ENCODE data around the gene AVEN.
"Not testable (repeated sequence)": the region's sequence is repeated elsewhere in the genome, so short reads cannot be mapped to it uniquely, and the experiment has no call there.

AVEN gene

GRCh38 chr15:34009656-34010055 is 29.3 kb downstream of the AVEN start:
- no peaks in the 10 kb centered on the region for H3K27me3 ChIP-seq (ENCODE audit: insufficient read depth, low read length, poor library complexity, severe bottlenecking)
- H2AFZ ChIP-seq (ENCODE audit: low read length): no peak overlapping the region
- H3K4me2 ChIP-seq (ENCODE audit: low read depth, low read length, poor library complexity, severe bottlenecking): no peak overlapping the region
- no peaks in the 10 kb centered on the region for H4K20me1 ChIP-seq (ENCODE audit: insufficient read depth, low read length, poor library complexity, severe bottlenecking)
- no peaks in the 10 kb centered on the region for H3K9me3 ChIP-seq (ENCODE audit: insufficient read depth, low read depth, low read length)
- no peaks in the 10 kb centered on the region for H3K79me2 ChIP-seq (ENCODE audit: insufficient read depth, low read length)
- H3F3A ChIP-seq (ENCODE audit: low read depth): no peaks in the 10 kb centered on the region
- no peak overlapping the region for H3K4me3 ChIP-seq (ENCODE audit: low read length, poor library complexity, severe bottlenecking)
- no peaks in the 10 kb centered on the region for H3K36me3 ChIP-seq (ENCODE audit: insufficient read depth, low read length)
- TF ChIP-seq EZH2phosphoT487 (IDR thresholded peaks at IDR 0.05; ENCODE audit: borderline replicate concordance): no peak
- TF ChIP-seq, protein P1, sequence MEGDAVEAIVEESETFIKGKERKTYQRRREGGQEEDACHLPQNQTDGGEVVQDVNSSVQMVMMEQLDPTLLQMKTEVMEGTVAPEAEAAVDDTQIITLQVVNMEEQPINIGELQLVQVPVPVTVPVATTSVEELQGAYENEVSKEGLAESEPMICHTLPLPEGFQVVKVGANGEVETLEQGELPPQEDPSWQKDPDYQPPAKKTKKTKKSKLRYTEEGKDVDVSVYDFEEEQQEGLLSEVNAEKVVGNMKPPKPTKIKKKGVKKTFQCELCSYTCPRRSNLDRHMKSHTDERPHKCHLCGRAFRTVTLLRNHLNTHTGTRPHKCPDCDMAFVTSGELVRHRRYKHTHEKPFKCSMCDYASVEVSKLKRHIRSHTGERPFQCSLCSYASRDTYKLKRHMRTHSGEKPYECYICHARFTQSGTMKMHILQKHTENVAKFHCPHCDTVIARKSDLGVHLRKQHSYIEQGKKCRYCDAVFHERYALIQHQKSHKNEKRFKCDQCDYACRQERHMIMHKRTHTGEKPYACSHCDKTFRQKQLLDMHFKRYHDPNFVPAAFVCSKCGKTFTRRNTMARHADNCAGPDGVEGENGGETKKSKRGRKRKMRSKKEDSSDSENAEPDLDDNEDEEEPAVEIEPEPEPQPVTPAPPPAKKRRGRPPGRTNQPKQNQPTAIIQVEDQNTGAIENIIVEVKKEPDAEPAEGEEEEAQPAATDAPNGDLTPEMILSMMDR (conservative IDR thresholded peaks at IDR 0.05; ENCODE audit: low read length): no peak
- no peaks in the 10 kb centered on the region for H3K4me1 ChIP-seq (ENCODE audit: insufficient read depth, low read length, poor library complexity, severe bottlenecking)
- H3K9me2 ChIP-seq (replicated peaks; ENCODE audit: low read depth, low read length): no peaks in the 10 kb centered on the region
- H3K9ac ChIP-seq (ENCODE audit: low read depth, low read length, poor library complexity, severe bottlenecking): no peak overlapping the region

GRCh38 chr15:34006381-34006780 is 32.6 kb downstream of the AVEN start:
- no peaks in the 10 kb centered on the region for H3F3A ChIP-seq (ENCODE audit: low read depth)
- TF ChIP-seq EZH2phosphoT487 (IDR thresholded peaks at IDR 0.05; ENCODE audit: borderline replicate concordance): no peak
- TF ChIP-seq, protein P1 (conservative IDR thresholded peaks at IDR 0.05; ENCODE audit: low read length): no peak

DNA sequence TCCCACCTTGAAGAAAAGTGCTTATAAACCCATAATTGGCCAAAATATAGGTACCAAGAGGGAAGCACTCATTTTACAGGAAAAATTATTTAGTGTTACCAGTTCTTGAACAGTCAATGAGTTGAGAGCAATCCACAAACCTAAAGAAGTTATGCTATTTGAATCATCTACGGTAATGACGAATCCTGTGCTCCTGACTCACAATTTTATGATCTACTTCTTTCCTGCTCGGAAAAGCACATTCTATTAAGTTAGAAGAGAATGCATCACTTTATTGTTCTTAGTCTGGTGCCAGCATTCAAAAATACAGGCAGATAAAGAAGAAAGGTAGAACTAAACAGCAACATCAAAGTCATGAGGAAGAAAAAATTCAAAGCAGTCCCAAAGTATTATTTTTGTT is 37.5 kb downstream of the AVEN start:
- Histone ChIP-seq H3K9me2 (replicated peaks; ENCODE audit: low read depth, low read length) (no peaks in the 10 kb centered on the region), H3K79me2 (ENCODE audit: insufficient read depth, low read length) (no peaks in the 10 kb centered on the region), H2AFZ (ENCODE audit: low read length) (no peak overlapping the region), H3K36me3 (ENCODE audit: insufficient read depth, low read length) (no peaks in the 10 kb centered on the region), H4K20me1 (ENCODE audit: insufficient read depth, low read length, poor library complexity, severe bottlenecking) (no peaks in the 10 kb centered on the region), H3K9ac (ENCODE audit: low read depth, low read length, poor library complexity, severe bottlenecking) (no peak overlapping the region), H3K4me1 (ENCODE audit: insufficient read depth, low read length, poor library complexity, severe bottlenecking) (no peaks in the 10 kb centered on the region), H3K9me3 (ENCODE audit: insufficient read depth, low read depth, low read length) (no peaks in the 10 kb centered on the region), H3F3A (ENCODE audit: low read depth) (no peaks in the 10 kb centered on the region), H3K27me3 (ENCODE audit: insufficient read depth, low read length, poor library complexity, severe bottlenecking) (no peaks in the 10 kb centered on the region), H3K4me3 (ENCODE audit: low read length, poor library complexity, severe bottlenecking) (no peak overlapping the region), H3K4me2 (ENCODE audit: low read depth, low read length, poor library complexity, severe bottlenecking) (no peak overlapping the region)
- TF ChIP-seq, protein P1 (conservative IDR thresholded peaks at IDR 0.05; ENCODE audit: low read length): no peak
- TF ChIP-seq EZH2phosphoT487 (IDR thresholded peaks at IDR 0.05; ENCODE audit: borderline replicate concordance): no peak

More at GRCh38 chr15:34006381-34006780, 32.6 kb downstream of the AVEN start:
- no peaks in the 10 kb centered on the region for H3K4me1 ChIP-seq (ENCODE audit: insufficient read depth, low read length, poor library complexity, severe bottlenecking)
- H3K4me3 ChIP-seq (ENCODE audit: low read length, poor library complexity, severe bottlenecking): no peak overlapping the region
- H3K79me2 ChIP-seq (ENCODE audit: insufficient read depth, low read length): no peaks in the 10 kb centered on the region
- H3K4me2 ChIP-seq (ENCODE audit: low read depth, low read length, poor library complexity, severe bottlenecking): no peak overlapping the region
- no peaks in the 10 kb centered on the region for H3K9me3 ChIP-seq (ENCODE audit: insufficient read depth, low read depth, low read length)
- no peak overlapping the region for H3K9ac ChIP-seq (ENCODE audit: low read depth, low read length, poor library complexity, severe bottlenecking)
- no peaks in the 10 kb centered on the region for H3K36me3 ChIP-seq (ENCODE audit: insufficient read depth, low read length)
- H4K20me1 ChIP-seq (ENCODE audit: insufficient read depth, low read length, poor library complexity, severe bottlenecking): no peaks in the 10 kb centered on the region
- no peak overlapping the region for H2AFZ ChIP-seq (ENCODE audit: low read length)
- H3K9me2 ChIP-seq (replicated peaks; ENCODE audit: low read depth, low read length): no peaks in the 10 kb centered on the region
- no peaks in the 10 kb centered on the region for H3K27me3 ChIP-seq (ENCODE audit: insufficient read depth, low read length, poor library complexity, severe bottlenecking)

GRCh38 chr15:33995666-33996065 is 43.3 kb downstream of the AVEN start:
- H3K9me3 ChIP-seq (ENCODE audit: insufficient read depth, low read depth, low read length); H3K27me3 ChIP-seq (ENCODE audit: insufficient read depth, low read length, poor library complexity, severe bottlenecking); H2AFZ ChIP-seq (ENCODE audit: low read length); H4K20me1 ChIP-seq (ENCODE audit: insufficient read depth, low read length, poor library complexity, severe bottlenecking); H3K4me3 ChIP-seq (ENCODE audit: low read length, poor library complexity, severe bottlenecking); H3K4me2 ChIP-seq (ENCODE audit: low read depth, low read length, poor library complexity, severe bottlenecking); H3K79me2 ChIP-seq (ENCODE audit: insufficient read depth, low read length); H3F3A ChIP-seq (ENCODE audit: low read depth); H3K9me2 ChIP-seq (replicated peaks; ENCODE audit: low read depth, low read length); H3K36me3 ChIP-seq (ENCODE audit: insufficient read depth, low read length); H3K9ac ChIP-seq (ENCODE audit: low read depth, low read length, poor library complexity, severe bottlenecking); H3K4me1 ChIP-seq (ENCODE audit: insufficient read depth, low read length, poor library complexity, severe bottlenecking): not testable (repeated sequence)
